ENCODE measurements around the gene MTCL1.

- no peak for TF ChIP-seq POLR2AphosphoS5 (IDR thresholded peaks at IDR 0.05; ENCODE audit: low read depth, low read length)
- no peak for TF ChIP-seq TAF1 (IDR thresholded peaks at IDR 0.05; ENCODE audit: borderline replicate concordance, insufficient read depth, low read length)
- no peak for TF ChIP-seq REST (IDR thresholded peaks at IDR 0.05; ENCODE audit: insufficient read depth in 1 of 2, low read depth in 2 of 2, low read length in 2 of 2)
Measured at GRCh38 chr18:8658858-8659485, 46.4 kb upstream of the MTCL1 start.

Data from PFSK-1 (cell line).